BLaER1 (cell line): ENCODE measurements around the gene FAM120A.

ENCODE experiments used
- H3K27ac ChIP-seq: shearing (Covaris generic); formaldehyde crosslinking; 2 replicates; pipeline ENCODE4 v1.8.1; 2022
- H3K27me3 ChIP-seq: shearing (Covaris generic); formaldehyde crosslinking; 2 replicates; pipeline ENCODE4 v1.8.1; 2022
- H3K36me3 ChIP-seq: shearing (Covaris generic); formaldehyde crosslinking; 2 replicates; pipeline ENCODE4 v1.8.1; 2022
- H3K4me1 ChIP-seq: shearing (Covaris generic); formaldehyde crosslinking; 2 replicates; pipeline ENCODE4 v1.8.1; 2022
- H3K4me2 ChIP-seq: shearing (Covaris generic); formaldehyde crosslinking; 2 replicates; pipeline ENCODE4 v1.8.1; 2022
- H3K4me3 ChIP-seq: shearing (Covaris generic); formaldehyde crosslinking; 2 replicates; pipeline ENCODE4 v1.8.1; 2022
- H3K9ac ChIP-seq: shearing (Covaris generic); formaldehyde crosslinking; 2 replicates; pipeline ENCODE4 v1.8.1; 2022
- H3K9me3 ChIP-seq: shearing (Covaris generic); formaldehyde crosslinking; 2 replicates; pipeline ENCODE4 v1.8.1; 2022
- H4K20me1 ChIP-seq: shearing (Covaris generic); formaldehyde crosslinking; 2 replicates; pipeline ENCODE4 v1.8.1; 2022
- Cebpa-rat ChIP-seq: shearing (Covaris generic); IDR thresholded peaks from 2 replicates; pipeline ENCODE4 v1.8.1; 2022

The FAM120A gene

DNA sequence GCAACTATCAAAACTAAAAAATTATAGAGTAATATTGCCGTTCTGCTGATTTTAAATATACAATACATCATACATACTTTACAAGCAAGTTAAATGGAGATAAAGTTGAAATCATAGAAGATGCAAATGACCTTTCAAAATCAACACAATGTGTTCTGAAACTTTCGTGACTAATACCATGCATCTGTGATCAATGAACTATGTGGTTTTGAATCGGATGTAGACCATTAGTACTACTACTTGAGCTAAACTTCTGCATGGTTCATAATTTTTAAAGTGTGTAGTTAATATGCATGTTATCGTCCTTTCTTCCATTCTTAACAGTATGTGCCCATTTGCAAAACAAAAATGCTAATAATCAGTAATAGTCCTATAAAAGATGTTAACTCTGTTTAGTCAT lies 113.6 kb downstream of the FAM120A start:
- peaks cover 17% of the 10 kb centered on the region for H3K4me1 ChIP-seq
- no peaks in the 10 kb centered on the region; the same call in 1 of the 2 replicates for H4K20me1 ChIP-seq
- H3K4me3 ChIP-seq, result no peak overlapping the region
- H3K9ac ChIP-seq, result no peak overlapping the region
- no peak for TF ChIP-seq Cebpa-rat
- H3K27me3 ChIP-seq, result no peaks in the 10 kb centered on the region
- H3K4me2 ChIP-seq, result no peak overlapping the region
- no peak overlapping the region for H3K27ac ChIP-seq
- no peaks in the 10 kb centered on the region for H3K9me3 ChIP-seq
- peaks cover 45% of the 10 kb centered on the region for H3K36me3 ChIP-seq

GRCh38 chr9:93566408-93567270 lies 115.2 kb downstream of the FAM120A start:
- H3K36me3 ChIP-seq, result peaks cover 29% of the 10 kb centered on the region

DNA sequence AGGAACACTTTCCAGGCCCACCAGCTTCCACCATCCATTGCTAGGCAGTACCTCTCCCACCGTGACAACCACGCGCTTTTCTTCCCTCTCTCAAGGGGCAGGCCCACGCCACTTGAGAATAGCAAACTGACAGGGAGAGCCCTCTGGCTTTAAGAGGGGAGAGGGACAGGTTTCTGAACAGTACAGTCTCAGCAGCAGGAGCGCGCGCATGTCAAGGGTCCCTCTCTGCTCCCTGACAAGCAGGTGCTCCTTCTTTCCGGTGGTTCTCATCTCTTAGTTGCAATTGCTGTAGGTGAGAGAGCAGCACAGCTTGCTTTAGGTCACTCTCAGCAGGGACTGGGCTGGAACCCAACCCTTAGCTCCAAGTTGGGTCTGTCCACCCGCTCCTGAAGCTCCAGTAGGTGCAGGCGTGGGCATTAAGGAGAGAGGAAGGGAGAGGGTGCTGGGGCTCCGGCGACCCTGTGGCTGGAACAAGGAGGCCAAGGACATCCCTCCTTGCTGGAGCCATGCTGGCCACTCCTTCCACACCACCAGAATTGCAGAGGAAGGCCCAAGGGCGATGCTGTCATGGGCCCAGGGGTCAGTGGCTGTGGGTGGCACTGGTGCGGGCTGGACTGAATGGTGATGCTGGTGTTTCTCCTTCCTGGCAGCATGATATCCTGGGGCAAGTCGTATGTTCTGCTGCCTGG lies 115.9 kb downstream of the FAM120A start:
- H3K27me3 ChIP-seq, result no peaks in the 10 kb centered on the region
- TF ChIP-seq Cebpa-rat, result no peak
- H3K4me2 ChIP-seq, result peak overlapping the region; percentile 98
- H3K4me3 ChIP-seq, result peak overlapping the region; percentile 72
- peak overlapping the region; percentile 96 for H3K9ac ChIP-seq
- no peaks in the 10 kb centered on the region; the same call in 1 of the 2 replicates for H4K20me1 ChIP-seq
- peak overlapping the region; percentile 97 for H3K27ac ChIP-seq
- H3K36me3 ChIP-seq, result peaks cover 22% of the 10 kb centered on the region
- peaks cover 17% of the 10 kb centered on the region for H3K4me1 ChIP-seq
- peaks cover 15% of the 10 kb centered on the region for H3K9me3 ChIP-seq

More at GRCh38 chr9:93566408-93567270, 115.2 kb downstream of the FAM120A start:
- no peak for TF ChIP-seq Cebpa-rat
- Histone ChIP-seq H3K27me3 (no peaks in the 10 kb centered on the region), H3K4me1 (peaks cover 17% of the 10 kb centered on the region), H3K27ac (peak overlapping the region; percentile 97), H3K9ac (peak overlapping the region; percentile 96), H3K4me3 (peak overlapping the region; percentile 72), H4K20me1 (no peaks in the 10 kb centered on the region; the same call in 1 of the 2 replicates), H3K9me3 (peaks cover 14% of the 10 kb centered on the region), H3K4me2 (peak overlapping the region; percentile 98)

DNA sequence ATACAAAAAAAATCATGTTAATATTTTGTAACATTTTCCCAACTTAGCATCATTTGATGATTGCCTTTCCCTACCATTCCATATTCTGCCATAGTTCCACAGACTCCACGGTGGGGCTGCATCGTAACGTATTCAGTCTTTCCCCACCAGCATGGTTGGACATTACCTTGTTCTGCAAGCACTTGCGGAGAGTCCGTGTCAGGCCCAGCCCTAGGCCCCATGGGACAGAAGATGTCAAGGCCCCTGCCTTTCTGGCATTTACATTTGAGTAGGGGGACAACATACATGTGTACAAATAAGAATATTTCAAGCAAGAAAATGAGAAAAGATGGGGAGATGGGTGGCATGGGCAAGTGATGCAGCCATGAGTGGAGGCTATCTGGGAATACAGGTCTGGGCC lies 116.7 kb downstream of the FAM120A start:
- Histone ChIP-seq H3K9me3 (peaks cover 15% of the 10 kb centered on the region), H3K9ac (no peak overlapping the region), H3K4me2 (no peak overlapping the region), H3K27me3 (no peaks in the 10 kb centered on the region), H3K27ac (no peak overlapping the region), H3K36me3 (peaks cover 14% of the 10 kb centered on the region), H3K4me3 (no peak overlapping the region), H3K4me1 (peaks cover 17% of the 10 kb centered on the region), H4K20me1 (no peaks in the 10 kb centered on the region; the same call in 1 of the 2 replicates)
- TF ChIP-seq Cebpa-rat, result no peak

GRCh38 chr9:93569621-93570174 lies 118.2 kb downstream of the FAM120A start:
- Histone ChIP-seq H3K4me1 (peaks cover 22% of the 10 kb centered on the region), H3K27ac (no peak overlapping the region), H3K27me3 (no peaks in the 10 kb centered on the region), H3K36me3 (no peaks in the 10 kb centered on the region), H3K4me2 (no peak overlapping the region), H4K20me1 (no peaks in the 10 kb centered on the region), H3K4me3 (no peak overlapping the region), H3K9ac (no peak overlapping the region), H3K9me3 (peaks cover 15% of the 10 kb centered on the region)
- TF ChIP-seq Cebpa-rat, result no peak

DNA sequence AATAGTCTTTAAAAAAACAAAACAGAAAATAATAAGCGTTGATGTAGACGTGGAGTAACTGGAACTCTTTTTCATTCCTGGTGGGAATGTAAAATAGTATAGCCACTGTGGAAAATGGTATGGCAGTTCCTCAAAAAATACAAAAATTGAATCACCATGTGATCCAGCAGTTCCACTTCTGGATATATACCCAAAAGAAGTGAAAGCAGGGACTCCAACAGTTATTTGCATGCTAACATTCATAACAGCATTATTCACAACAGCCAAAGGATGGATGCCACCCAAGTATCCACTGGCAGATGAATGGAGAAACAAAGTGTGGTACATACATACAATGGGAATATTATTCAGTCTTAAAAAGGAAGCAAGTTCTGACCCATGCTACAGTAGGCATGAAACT lies 120.7 kb downstream of the FAM120A start:
- H4K20me1 ChIP-seq, result no peaks in the 10 kb centered on the region; the same call in 1 of the 2 replicates
- peaks cover 15% of the 10 kb centered on the region for H3K9me3 ChIP-seq
- no peak for TF ChIP-seq Cebpa-rat
- no peak overlapping the region for H3K4me2 ChIP-seq
- no peak overlapping the region for H3K27ac ChIP-seq
- no peak overlapping the region for H3K4me3 ChIP-seq
- H3K27me3 ChIP-seq, result no peaks in the 10 kb centered on the region
- no peak overlapping the region for H3K9ac ChIP-seq
- no peaks in the 10 kb centered on the region for H3K36me3 ChIP-seq
- peaks cover 21% of the 10 kb centered on the region for H3K4me1 ChIP-seq

- Histone ChIP-seq H3K4me3 (no peak overlapping the region), H3K4me1 (peaks cover 20% of the 10 kb centered on the region), H3K27me3 (no peaks in the 10 kb centered on the region), H4K20me1 (peaks cover 5% of the 10 kb centered on the region), H3K9me3 (peaks cover 15% of the 10 kb centered on the region), H3K4me2 (no peak overlapping the region), H3K27ac (no peak overlapping the region), H3K36me3 (no peaks in the 10 kb centered on the region), H3K9ac (no peak overlapping the region)
- TF ChIP-seq Cebpa-rat, result no peak
Measured at GRCh38 chr9:93572636-93573515, 121.4 kb downstream of the FAM120A start.

DNA sequence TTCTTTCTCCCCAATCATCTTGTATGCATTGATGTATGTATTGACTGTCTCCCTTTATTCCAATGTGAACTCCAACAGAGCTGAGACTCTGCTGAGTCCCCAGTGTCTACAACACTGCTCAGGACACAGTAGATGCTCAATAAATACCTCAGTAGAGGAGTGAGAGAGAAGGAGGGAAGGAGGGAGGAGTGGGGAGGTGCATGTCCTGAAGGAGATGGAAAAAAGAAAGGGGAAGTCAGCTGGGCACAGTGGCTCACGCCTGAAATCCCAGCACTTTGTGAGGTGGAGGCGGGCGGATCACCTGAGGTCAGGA lies 122.0 kb downstream of the FAM120A start:
- H3K9ac ChIP-seq, result no peak overlapping the region
- no peaks in the 10 kb centered on the region for H3K27me3 ChIP-seq

More for the DNA sequence above, 122.0 kb downstream of the FAM120A start:
- H4K20me1 ChIP-seq, result peaks cover 11% of the 10 kb centered on the region
- no peaks in the 10 kb centered on the region for H3K36me3 ChIP-seq
- no peak for TF ChIP-seq Cebpa-rat
- H3K27ac ChIP-seq, result no peak overlapping the region
- H3K4me1 ChIP-seq, result peaks cover 26% of the 10 kb centered on the region
- no peak overlapping the region for H3K4me2 ChIP-seq
- H3K4me3 ChIP-seq, result no peak overlapping the region
- peaks cover 15% of the 10 kb centered on the region for H3K9me3 ChIP-seq
